ENCODE measurements around the gene LTB4R.
A peak's percentile ranks its signal among the peaks of the same experiment; 100 is the strongest.

LTB4R gene

GRCh38 chr14:24274101-24274543, 37.2 kb upstream of the LTB4R start:
- Histone ChIP-seq H2AFZ (ENCODE audit: low read depth, low read length) (no peak overlapping the region), H3K9me3 (ENCODE audit: insufficient read depth, low read length) (no peaks in the 10 kb centered on the region), H3K9ac (ENCODE audit: low read length) (peak overlapping the region; percentile 10; the same call in 1 of the 2 replicates), H3K36me3 (replicated peaks; ENCODE audit: low read depth, low read length) (no peaks in the 10 kb centered on the region), H3K4me3 (ENCODE audit: low read length) (peak overlapping the region; percentile 45), H4K20me1 (ENCODE audit: insufficient read depth, low read length) (no peaks in the 10 kb centered on the region), H3K79me2 (ENCODE audit: low read length) (no peaks in the 10 kb centered on the region), H3K4me1 (ENCODE audit: low read length) (peaks cover 55% of the 10 kb centered on the region), H3K4me2 (ENCODE audit: low read length) (peak overlapping the region; percentile 74), H3K27ac (ENCODE audit: low read length) (peak overlapping the region; percentile 38), H3K27me3 (ENCODE audit: low read depth, low read length) (no peaks in the 10 kb centered on the region)
- TF ChIP-seq EZH2phosphoT487 (IDR thresholded peaks at IDR 0.05; ENCODE audit: low read depth), result no peak
- no peak for TF ChIP-seq CTCF (IDR thresholded peaks at IDR 0.05; ENCODE audit: low read depth, low read length)

- Histone ChIP-seq H3K27me3 (ENCODE audit: low read depth, low read length) (no peaks in the 10 kb centered on the region), H3K9ac (ENCODE audit: low read length) (no peak overlapping the region), H3K79me2 (ENCODE audit: low read length) (no peaks in the 10 kb centered on the region), H4K20me1 (ENCODE audit: insufficient read depth, low read length) (no peaks in the 10 kb centered on the region), H3K36me3 (replicated peaks; ENCODE audit: low read depth, low read length) (no peaks in the 10 kb centered on the region), H3K4me3 (ENCODE audit: low read length) (no peak overlapping the region), H3K4me2 (ENCODE audit: low read length) (no peak overlapping the region), H3K9me3 (ENCODE audit: insufficient read depth, low read length) (no peaks in the 10 kb centered on the region), H3K4me1 (ENCODE audit: low read length) (peaks cover 58% of the 10 kb centered on the region), H2AFZ (ENCODE audit: low read depth, low read length) (no peak overlapping the region), H3K27ac (ENCODE audit: low read length) (no peak overlapping the region)
- TF ChIP-seq CTCF (IDR thresholded peaks at IDR 0.05; ENCODE audit: low read depth, low read length) (no peak), EZH2phosphoT487 (IDR thresholded peaks at IDR 0.05; ENCODE audit: low read depth) (no peak)
Observed at GRCh38 chr14:24277071-24277470, 34.2 kb upstream of the LTB4R start.

- Histone ChIP-seq H3K27me3 (ENCODE audit: low read depth, low read length) (no peaks in the 10 kb centered on the region), H3K9ac (ENCODE audit: low read length) (no peak overlapping the region), H3K4me3 (ENCODE audit: low read length) (no peak overlapping the region), H3K36me3 (replicated peaks; ENCODE audit: low read depth, low read length) (no peaks in the 10 kb centered on the region), H4K20me1 (ENCODE audit: insufficient read depth, low read length) (no peaks in the 10 kb centered on the region), H3K27ac (ENCODE audit: low read length) (no peak overlapping the region), H2AFZ (ENCODE audit: low read depth, low read length) (no peak overlapping the region), H3K4me2 (ENCODE audit: low read length) (no peak overlapping the region), H3K9me3 (ENCODE audit: insufficient read depth, low read length) (no peaks in the 10 kb centered on the region), H3K79me2 (ENCODE audit: low read length) (no peaks in the 10 kb centered on the region), H3K4me1 (ENCODE audit: low read length) (peaks cover 51% of the 10 kb centered on the region)
- no peak for TF ChIP-seq EZH2phosphoT487 (IDR thresholded peaks at IDR 0.05; ENCODE audit: low read depth)
- no peak for TF ChIP-seq CTCF (IDR thresholded peaks at IDR 0.05; ENCODE audit: low read depth, low read length)
Observed at GRCh38 chr14:24277606-24278321, 33.5 kb upstream of the LTB4R start.

- Histone ChIP-seq H3K9ac (ENCODE audit: low read length) (no peak overlapping the region), H3K27me3 (ENCODE audit: low read depth, low read length) (no peaks in the 10 kb centered on the region), H4K20me1 (ENCODE audit: insufficient read depth, low read length) (no peaks in the 10 kb centered on the region), H3K9me3 (ENCODE audit: insufficient read depth, low read length) (no peaks in the 10 kb centered on the region), H3K79me2 (ENCODE audit: low read length) (no peaks in the 10 kb centered on the region), H3K4me2 (ENCODE audit: low read length) (peak overlapping the region; percentile 53; the same call in 1 of the 2 replicates), H3K4me3 (ENCODE audit: low read length) (no peak overlapping the region), H3K4me1 (ENCODE audit: low read length) (peaks cover 46% of the 10 kb centered on the region), H3K36me3 (replicated peaks; ENCODE audit: low read depth, low read length) (no peaks in the 10 kb centered on the region), H3K27ac (ENCODE audit: low read length) (no peak overlapping the region), H2AFZ (ENCODE audit: low read depth, low read length) (no peak overlapping the region)
- no peak for TF ChIP-seq CTCF (IDR thresholded peaks at IDR 0.05; ENCODE audit: low read depth, low read length)
- no peak for TF ChIP-seq EZH2phosphoT487 (IDR thresholded peaks at IDR 0.05; ENCODE audit: low read depth)
Observed at GRCh38 chr14:24278424-24278823, 32.9 kb upstream of the LTB4R start.

Measured in OCI-LY3 (cell line).